T47D (cell line): ENCODE results near the gene CALU.

Experiments
- DNase-seq, 2 experiments: peaks; one replicate each; pipeline versions ENCODE4 v3.0.0 to v3.0.0-alpha.2; 2011 to 2012; ENCODE audit warnings: low read depth in 1 of 2, low spot score in 1 of 2
- JUND ChIP-seq: IDR thresholded peaks from 2 replicates; pipeline ENCODE4 v1.6.1; 2012; ENCODE audit warnings: low read depth
- in situ Hi-C: cut with HindIII; loops from 2 replicates; pipeline ENCODE4 v1.10.0; 2016; ENCODE audit warnings: low sequenced_read_pairs, low pct_unique_long_range_greater_than_20kb

CALU gene

GRCh38 chr7:128773604-128774003, 34.4 kb downstream of the CALU start:
- no peak for TF ChIP-seq JUND
- in situ Hi-C loops, result no loop called here
- DNase-seq, result no peak

- TF ChIP-seq JUND, result no peak
- in situ Hi-C loops, result no loop called here
- DNase-seq, result no peak
Measured at GRCh38 chr7:128774029-128774689, 35.0 kb downstream of the CALU start.

- in situ Hi-C loops, result no loop called here
- DNase-seq, result no peak
- TF ChIP-seq JUND, result no peak
Measured at GRCh38 chr7:128774921-128775320, 35.8 kb downstream of the CALU start.

- DNase-seq, result no peak
- in situ Hi-C loops, result no loop called here
- no peak for TF ChIP-seq JUND
Measured at GRCh38 chr7:128775744-128776474, 36.8 kb downstream of the CALU start, which contains the start of gene OPN1SW. OPN1SW (minus strand) TSS chr7:128775794; CDS start chr7:128775781, 13 bp downstream.

GRCh38 chr7:128777156-128778123, 38.3 kb downstream of the CALU start:
- in situ Hi-C loops, result no loop called here
- TF ChIP-seq JUND, result no peak
- no peak for DNase-seq

GRCh38 chr7:128778946-128779345, 39.8 kb downstream of the CALU start:
- no peak for TF ChIP-seq JUND
- in situ Hi-C loops, result no loop called here
- DNase-seq, result no peak

- in situ Hi-C loops, result no loop called here
- DNase-seq, result no peak
- TF ChIP-seq JUND, result no peak
Measured at GRCh38 chr7:128781126-128781525, 42.0 kb downstream of the CALU start.

- TF ChIP-seq JUND, result no peak
- in situ Hi-C loops, result no loop called here
- DNase-seq, result no peak
Measured at GRCh38 chr7:128781851-128782250, 42.7 kb downstream of the CALU start.

GRCh38 chr7:128783143-128783861, 44.1 kb downstream of the CALU start:
- in situ Hi-C loops, result no loop called here
- DNase-seq, result no peak
- TF ChIP-seq JUND, result no peak

GRCh38 chr7:128785738-128786137, 46.6 kb downstream of the CALU start:
- in situ Hi-C loops, result no loop called here
- no peak for TF ChIP-seq JUND
- DNase-seq, result no peak

- no peak for TF ChIP-seq JUND
- in situ Hi-C loops, result no loop called here
- DNase-seq, result no peak
Measured at GRCh38 chr7:128788446-128789412, 49.6 kb downstream of the CALU start.
